ENCODE data around the gene DMRTC1B. TPM values are rescaled to one million over a fixed set of nuclear protein-coding genes. Genes with fewer than 3 reads are reported as not detected.
"Not testable (repeated sequence)": the region's sequence is repeated elsewhere in the genome, so short reads cannot be mapped to it uniquely, and the experiment has no call there.

The DMRTC1B gene, protein sequence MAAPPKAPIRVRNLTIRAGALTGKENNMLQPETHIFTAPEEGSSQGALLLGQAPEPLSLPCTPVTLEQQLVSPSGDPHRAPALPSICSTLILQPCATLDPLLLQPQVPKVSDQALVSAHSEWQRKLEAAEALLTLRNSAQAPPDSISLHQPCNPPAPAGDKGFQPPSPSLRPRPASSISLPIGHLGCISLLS
- total RNA-seq (2014; rRNA removed; shearing (Covaris generic)) = not detected in 2 replicates
- not detected in 2 replicates for total RNA-seq (2022)
- Bru-seq, nascent RNA = not detected
- BruChase-seq, experiment 1, labeled RNA remaining after a 6-hour chase = not detected
- BruChase-seq, experiment 2, labeled RNA remaining after a 2-hour chase = not detected
- long read RNA-seq = 0 reads

- H3K4me3 ChIP-seq (ENCODE audit: low read depth, low read length, poor library complexity, severe bottlenecking); CTCF ChIA-PET (ENCODE audit: unreplicated experiment); H4K20me1 ChIP-seq (ENCODE audit: insufficient read depth, low read length); H3K9me2 ChIP-seq (ENCODE audit: insufficient read depth, low read length); H2AFZ ChIP-seq (ENCODE audit: low read length); BruUV-seq (replicated peaks); H3K36me3 ChIP-seq (ENCODE audit: insufficient read depth, low read length); H3K4me1 ChIP-seq (ENCODE audit: insufficient read depth, low read length, poor library complexity, severe bottlenecking); DNase-seq (ENCODE audit: low spot score); H3K9me3 ChIP-seq (ENCODE audit: low read length); H3K27ac ChIP-seq (ENCODE audit: low read depth, low read length, poor library complexity, severe bottlenecking); H3K4me2 ChIP-seq (ENCODE audit: low read length); intact Hi-C loops (cut with micrococcal nuclease; ENCODE audit: unreplicated experiment); POLR2A ChIA-PET; H3K79me2 ChIP-seq (ENCODE audit: insufficient read depth, low read depth, low read length): not testable (repeated sequence)
These were observed at the start of gene DMRTC1B for GRCh38 chrX:72776653-72777466. Gene DMRTC1B, plus strand, starts transcription at chrX:72776890. Its CDS starts 68,246 bp downstream, at chrX:72845136.

DNA sequence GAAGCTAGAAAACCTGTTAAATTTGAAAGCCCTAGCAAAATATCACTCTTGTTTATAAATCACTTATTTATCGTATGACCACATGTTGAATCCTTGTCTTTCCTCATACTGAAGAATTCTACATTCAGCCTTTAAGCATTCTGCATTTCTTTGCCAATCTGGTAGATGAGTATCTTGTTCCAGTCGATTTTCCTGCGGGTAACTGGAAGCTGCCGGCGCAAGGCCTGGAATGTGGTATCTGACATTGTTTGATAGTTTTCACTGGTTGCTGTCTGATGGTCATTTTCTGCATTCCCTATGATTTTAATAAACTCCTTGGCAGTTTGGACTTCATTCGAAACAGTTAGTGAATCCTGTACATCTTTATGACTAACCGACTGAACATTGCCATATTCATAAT, 48.8 kb upstream of the DMRTC1B start:
- no TSS peak for BruUV-seq (replicated peaks)
- POLR2A ChIA-PET = no interaction called here
- no peak for DNase-seq (ENCODE audit: low spot score)
- no peaks in the 10 kb centered on the region for H3K4me1 ChIP-seq (ENCODE audit: insufficient read depth, low read length, poor library complexity, severe bottlenecking)
- no peak overlapping the region for H3K27ac ChIP-seq (ENCODE audit: low read depth, low read length, poor library complexity, severe bottlenecking)
- H3K4me3 ChIP-seq (ENCODE audit: low read depth, low read length, poor library complexity, severe bottlenecking) = no peak overlapping the region
- CTCF ChIA-PET (ENCODE audit: unreplicated experiment) = no interaction called here
- H2AFZ ChIP-seq (ENCODE audit: low read length) = no peak overlapping the region
- H4K20me1 ChIP-seq (ENCODE audit: insufficient read depth, low read length) = no peaks in the 10 kb centered on the region
- H3K4me2 ChIP-seq (ENCODE audit: low read length) = no peak overlapping the region
- H3K9me2 ChIP-seq (ENCODE audit: insufficient read depth, low read length) = no peaks in the 10 kb centered on the region
- H3K79me2 ChIP-seq (ENCODE audit: insufficient read depth, low read depth, low read length) = no peaks in the 10 kb centered on the region
- H3K36me3 ChIP-seq (ENCODE audit: insufficient read depth, low read length) = no peaks in the 10 kb centered on the region
- intact Hi-C loops (cut with micrococcal nuclease; ENCODE audit: unreplicated experiment) = no loop called here
- no peaks in the 10 kb centered on the region for H3K9me3 ChIP-seq (ENCODE audit: low read length)
- no peak for TF ChIP-seq EZH2phosphoT487 (IDR thresholded peaks at IDR 0.05; ENCODE audit: borderline replicate concordance, low read depth, low read length)
- TF ChIP-seq CTCF (conservative IDR thresholded peaks at IDR 0.05; ENCODE audit: low read length) = no peak

DNA sequence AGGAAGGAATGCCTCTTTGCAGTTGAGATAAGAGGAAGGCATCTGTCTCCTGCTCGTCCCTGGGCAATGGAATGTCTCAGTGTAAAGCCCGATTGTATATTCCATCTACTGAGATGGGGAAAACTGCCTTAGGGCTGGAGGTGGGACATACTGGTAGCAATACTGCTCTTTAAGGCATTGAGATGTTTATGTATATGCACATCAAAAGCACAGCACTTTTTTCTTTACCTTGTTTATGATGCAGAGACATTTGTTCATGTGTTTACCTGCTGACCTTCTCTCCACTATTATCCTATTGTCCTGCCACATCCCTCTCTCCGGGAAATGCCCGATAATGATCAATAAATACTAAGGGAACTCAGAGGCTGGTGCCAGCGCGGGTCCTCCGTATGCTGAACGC, 43.1 kb upstream of the DMRTC1B start:
- H4K20me1 ChIP-seq (ENCODE audit: insufficient read depth, low read length); CTCF ChIA-PET (ENCODE audit: unreplicated experiment); H2AFZ ChIP-seq (ENCODE audit: low read length); POLR2A ChIA-PET; H3K9me3 ChIP-seq (ENCODE audit: low read length); H3K4me3 ChIP-seq (ENCODE audit: low read depth, low read length, poor library complexity, severe bottlenecking); H3K36me3 ChIP-seq (ENCODE audit: insufficient read depth, low read length); H3K4me2 ChIP-seq (ENCODE audit: low read length); DNase-seq (ENCODE audit: low spot score); H3K79me2 ChIP-seq (ENCODE audit: insufficient read depth, low read depth, low read length); H3K4me1 ChIP-seq (ENCODE audit: insufficient read depth, low read length, poor library complexity, severe bottlenecking); intact Hi-C loops (cut with micrococcal nuclease; ENCODE audit: unreplicated experiment); H3K9me2 ChIP-seq (ENCODE audit: insufficient read depth, low read length); H3K27ac ChIP-seq (ENCODE audit: low read depth, low read length, poor library complexity, severe bottlenecking); BruUV-seq (replicated peaks): not testable (repeated sequence)

Measured in OCI-LY7 (cell line).